ENCODE data around the gene GNB1L. TPM values are rescaled to one million over a fixed set of nuclear protein-coding genes. Genes with fewer than 3 reads are reported as not detected.

GNB1L gene
- total RNA-seq, 1 donor from 2014 or later = 9.9 TPM

DNA sequence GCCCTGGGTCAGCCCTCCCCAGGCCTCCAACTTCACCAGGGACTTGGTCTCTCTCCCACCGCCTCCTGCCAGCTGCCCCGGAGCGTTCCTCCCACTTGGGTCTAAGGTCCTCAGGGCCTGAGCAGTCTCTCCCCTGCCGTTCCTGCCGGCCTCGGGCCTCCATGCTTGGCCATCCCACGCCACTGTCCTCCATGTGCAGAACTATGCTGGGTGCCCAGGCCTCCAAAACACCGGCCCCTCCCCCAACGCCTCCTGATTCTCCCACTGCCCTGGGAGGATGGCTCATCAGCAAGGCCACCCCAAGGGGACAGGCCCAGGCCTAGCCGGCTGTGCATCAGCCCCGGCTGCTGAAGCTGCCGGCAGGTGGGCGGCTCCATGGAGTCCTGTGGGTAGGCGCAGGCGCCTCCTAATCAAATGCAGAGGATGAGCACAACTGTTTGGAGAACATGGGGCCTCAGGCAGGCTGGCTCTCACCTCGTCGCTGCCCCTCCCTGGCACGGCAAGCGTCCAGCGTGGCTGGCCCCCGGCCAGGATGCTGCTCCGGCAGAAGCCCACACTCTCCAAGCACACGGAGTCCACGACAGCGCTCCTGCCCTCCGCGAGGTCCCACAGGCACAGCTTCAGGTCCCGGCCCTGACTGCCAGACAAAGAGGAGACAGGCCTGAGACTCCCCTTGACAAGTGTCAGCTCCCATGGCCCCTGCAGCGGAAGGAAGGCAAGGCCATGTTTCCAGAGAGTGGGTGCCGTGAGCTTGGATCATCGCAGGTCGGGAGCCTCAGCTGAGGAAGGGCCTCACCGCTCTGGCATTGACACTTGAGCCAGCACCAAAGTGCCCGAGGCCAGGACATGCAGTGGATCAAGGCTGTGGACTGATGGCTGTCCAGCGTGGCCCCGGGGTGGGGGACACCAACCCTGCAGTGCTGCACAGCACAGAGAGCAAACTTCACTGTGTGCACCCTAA, 42.6 kb downstream of the GNB1L start:
- peak in 1 of 2 experiments; percentile 31 for DNase-seq (ENCODE audit: low spot score in 2 of 2, unreplicated experiment in 2 of 2)
- Mint-ChIP-seq H3K4me3 (no peak overlapping the region), H3K36me3 (peaks cover 7% of the 10 kb centered on the region), H3K27me3 (ENCODE audit: low read depth) (no peaks in the 10 kb centered on the region), H3K27ac (no peak overlapping the region), H3K9me3 (no peaks in the 10 kb centered on the region), H3K4me1 (peaks cover 9% of the 10 kb centered on the region)
- TF ChIP-seq, protein P1, sequence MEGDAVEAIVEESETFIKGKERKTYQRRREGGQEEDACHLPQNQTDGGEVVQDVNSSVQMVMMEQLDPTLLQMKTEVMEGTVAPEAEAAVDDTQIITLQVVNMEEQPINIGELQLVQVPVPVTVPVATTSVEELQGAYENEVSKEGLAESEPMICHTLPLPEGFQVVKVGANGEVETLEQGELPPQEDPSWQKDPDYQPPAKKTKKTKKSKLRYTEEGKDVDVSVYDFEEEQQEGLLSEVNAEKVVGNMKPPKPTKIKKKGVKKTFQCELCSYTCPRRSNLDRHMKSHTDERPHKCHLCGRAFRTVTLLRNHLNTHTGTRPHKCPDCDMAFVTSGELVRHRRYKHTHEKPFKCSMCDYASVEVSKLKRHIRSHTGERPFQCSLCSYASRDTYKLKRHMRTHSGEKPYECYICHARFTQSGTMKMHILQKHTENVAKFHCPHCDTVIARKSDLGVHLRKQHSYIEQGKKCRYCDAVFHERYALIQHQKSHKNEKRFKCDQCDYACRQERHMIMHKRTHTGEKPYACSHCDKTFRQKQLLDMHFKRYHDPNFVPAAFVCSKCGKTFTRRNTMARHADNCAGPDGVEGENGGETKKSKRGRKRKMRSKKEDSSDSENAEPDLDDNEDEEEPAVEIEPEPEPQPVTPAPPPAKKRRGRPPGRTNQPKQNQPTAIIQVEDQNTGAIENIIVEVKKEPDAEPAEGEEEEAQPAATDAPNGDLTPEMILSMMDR (IDR thresholded peaks at IDR 0.05; ENCODE audit: unreplicated experiment) = no peak

DNA sequence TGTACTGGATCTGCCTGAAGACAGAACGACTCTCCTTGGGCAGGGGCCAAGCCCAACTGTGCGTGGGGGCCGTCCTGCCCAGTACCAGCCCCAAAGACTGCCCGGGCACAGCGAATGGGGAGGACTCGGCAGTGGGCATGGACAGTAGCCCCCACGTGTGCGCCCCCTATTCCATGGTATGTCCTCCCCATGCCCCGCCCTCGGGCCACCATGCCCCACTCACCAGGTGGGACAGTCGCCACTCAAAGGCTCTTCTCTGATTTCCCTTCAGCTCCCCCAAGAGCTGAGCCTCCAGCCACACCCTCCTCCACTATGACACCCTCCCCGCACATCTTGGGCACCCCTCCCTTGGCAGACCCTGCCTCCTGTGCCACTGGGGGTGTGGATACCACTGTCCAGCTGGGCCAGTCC, 43.5 kb downstream of the GNB1L start:
- Mint-ChIP-seq H3K4me3 (no peak overlapping the region), H3K27me3 (ENCODE audit: low read depth) (no peaks in the 10 kb centered on the region), H3K27ac (no peak overlapping the region), H3K36me3 (peaks cover 7% of the 10 kb centered on the region), H3K4me1 (peaks cover 17% of the 10 kb centered on the region), H3K9me3 (no peaks in the 10 kb centered on the region)
- TF ChIP-seq, protein P1 (IDR thresholded peaks at IDR 0.05; ENCODE audit: unreplicated experiment) = no peak
- peak in 1 of 2 experiments; percentile 9 for DNase-seq (ENCODE audit: low spot score in 2 of 2, unreplicated experiment in 2 of 2)

DNA sequence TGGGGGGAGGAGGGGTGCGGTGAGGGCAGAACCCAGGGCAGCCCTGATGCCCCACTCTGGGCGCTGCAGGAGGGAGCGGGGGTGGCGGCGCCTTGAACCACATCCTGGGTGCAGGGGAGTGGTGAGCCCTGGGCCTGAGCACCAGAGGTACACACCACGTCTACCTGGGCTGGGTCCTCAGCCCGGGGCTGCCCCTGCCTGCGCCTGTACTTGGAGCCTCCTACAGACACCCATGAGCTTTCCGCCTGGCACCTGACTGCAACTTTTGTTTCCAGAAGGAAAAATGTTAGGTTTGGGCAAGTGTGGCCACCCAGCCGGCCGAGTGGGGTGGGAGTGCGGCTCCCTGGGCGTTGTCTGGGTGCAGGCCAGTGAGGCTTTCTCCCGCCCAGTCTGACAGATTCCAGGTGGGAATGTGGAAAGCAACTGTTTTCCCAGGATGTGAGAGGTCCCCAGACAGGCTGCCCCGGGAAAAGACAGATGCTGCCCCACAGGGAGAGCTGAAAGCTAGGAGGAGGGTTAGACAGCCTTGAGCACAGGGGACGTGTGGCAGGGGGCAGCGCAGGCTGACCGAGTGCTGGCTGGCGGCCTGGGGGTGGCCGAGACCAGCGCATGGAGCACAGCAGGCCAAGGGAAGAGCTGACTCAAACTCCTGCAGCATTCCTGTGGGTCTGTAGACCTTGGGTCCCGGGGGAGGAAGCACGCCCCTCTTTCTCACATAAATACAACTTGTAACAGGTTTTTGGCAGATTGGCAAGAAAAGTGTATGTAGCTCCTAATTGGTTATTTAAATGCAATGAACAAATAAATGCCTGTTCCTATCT, 44.1 kb downstream of the GNB1L start:
- Mint-ChIP-seq H3K27me3 (ENCODE audit: low read depth) (no peaks in the 10 kb centered on the region), H3K4me3 (no peak overlapping the region), H3K4me1 (peaks cover 15% of the 10 kb centered on the region), H3K36me3 (peaks cover 7% of the 10 kb centered on the region), H3K9me3 (no peaks in the 10 kb centered on the region), H3K27ac (no peak overlapping the region)
- peak in 1 of 2 experiments; percentile 7 for DNase-seq (ENCODE audit: low spot score in 2 of 2, unreplicated experiment in 2 of 2)
- TF ChIP-seq, protein P1 (IDR thresholded peaks at IDR 0.05; ENCODE audit: unreplicated experiment) = no peak

DNA sequence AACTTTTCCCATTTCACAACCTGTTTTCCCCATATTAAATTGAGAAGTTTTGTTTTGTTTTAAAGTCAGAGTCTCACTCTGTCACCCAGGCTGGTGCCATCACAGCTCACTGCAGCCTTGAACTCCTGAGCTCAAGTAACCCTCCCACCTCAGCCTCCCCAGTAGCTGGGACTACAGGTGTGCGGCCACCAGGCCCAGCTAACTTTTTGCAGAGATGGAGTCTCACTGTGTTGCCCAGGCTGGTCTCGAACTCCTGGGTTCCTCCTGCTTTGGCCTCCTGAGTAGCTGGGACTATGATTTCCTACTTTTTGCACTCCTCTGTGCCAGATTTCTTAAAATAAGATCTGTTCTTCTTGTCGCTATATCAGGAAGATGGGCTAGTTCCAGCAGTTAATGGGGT, 44.9 kb downstream of the GNB1L start:
- TF ChIP-seq, protein P1 (IDR thresholded peaks at IDR 0.05; ENCODE audit: unreplicated experiment) = no peak
- no peaks in the 10 kb centered on the region for H3K9me3 Mint-ChIP-seq
- H3K4me3 Mint-ChIP-seq = no peak overlapping the region
- no peak overlapping the region for H3K27ac Mint-ChIP-seq
- peaks cover 7% of the 10 kb centered on the region for H3K36me3 Mint-ChIP-seq
- DNase-seq (ENCODE audit: low spot score in 2 of 2, unreplicated experiment in 2 of 2) = no peak
- peaks cover 15% of the 10 kb centered on the region for H3K4me1 Mint-ChIP-seq
- no peaks in the 10 kb centered on the region for H3K27me3 Mint-ChIP-seq (ENCODE audit: low read depth)

DNA sequence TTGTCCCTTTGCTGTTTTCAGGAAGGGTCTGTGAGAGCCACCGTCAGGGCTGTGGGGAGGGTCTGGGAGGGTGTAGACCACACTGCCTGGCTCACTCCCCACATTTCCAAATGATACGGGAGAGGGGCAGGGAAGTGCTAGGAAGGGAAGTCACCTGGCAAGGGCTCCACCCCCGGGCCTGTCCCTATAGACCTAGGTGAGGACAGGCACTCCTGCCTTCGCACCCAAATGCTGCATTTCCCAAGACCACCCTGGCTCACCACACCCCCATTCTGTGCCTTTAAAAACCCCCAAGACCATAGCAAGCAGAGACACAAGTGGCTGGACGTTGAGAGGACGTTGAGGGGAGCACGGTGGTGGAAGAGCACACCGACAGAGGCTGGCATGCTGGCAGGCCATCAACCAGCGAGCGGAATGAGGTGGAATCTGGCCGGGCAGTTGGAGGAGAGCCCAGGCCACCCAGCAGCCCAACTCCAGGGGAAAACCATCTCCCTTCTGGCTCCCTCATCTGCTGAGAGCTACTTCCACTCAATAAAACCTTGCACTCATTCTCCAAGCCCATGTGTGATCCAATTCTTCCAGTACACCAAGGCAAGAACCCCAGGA, 45.7 kb downstream of the GNB1L start:
- no peak for DNase-seq (ENCODE audit: low spot score in 2 of 2, unreplicated experiment in 2 of 2)
- H3K9me3 Mint-ChIP-seq = no peaks in the 10 kb centered on the region
- TF ChIP-seq, protein P1 (IDR thresholded peaks at IDR 0.05; ENCODE audit: unreplicated experiment) = no peak
- H3K4me1 Mint-ChIP-seq = peaks cover 15% of the 10 kb centered on the region
- H3K36me3 Mint-ChIP-seq = peaks cover 3% of the 10 kb centered on the region
- H3K27me3 Mint-ChIP-seq (ENCODE audit: low read depth) = no peaks in the 10 kb centered on the region
- no peak overlapping the region for H3K4me3 Mint-ChIP-seq
- no peak overlapping the region for H3K27ac Mint-ChIP-seq

All from mesothelial cell of epicardium (in vitro differentiated cells).